MG63 (cell line): ENCODE measurements around the gene HS6ST1. TPM values are rescaled to one million over a fixed set of nuclear protein-coding genes. Genes with fewer than 3 reads are reported as not detected.

Experiments
- DNase-seq: peaks from one replicate; pipeline ENCODE4 v3.0.0-alpha.2; 2020
- H3K27me3 ChIP-seq: fragments of 250-450 bp; sonication (Bioruptor Pico); 2 replicates; pipeline ENCODE4 v1.5.1; 2020; ENCODE audit warnings: mild to moderate bottlenecking, moderate library complexity
- H3K36me3 ChIP-seq: fragments of 250-450 bp; sonication (Bioruptor Pico); 2 replicates; pipeline ENCODE4 v1.5.1; 2020; ENCODE audit warnings: mild to moderate bottlenecking, moderate library complexity
- H3K4me3 ChIP-seq: fragments of 250-450 bp; sonication (Bioruptor Pico); 2 replicates; pipeline ENCODE4 v1.5.1; 2020; ENCODE audit warnings: mild to moderate bottlenecking, moderate library complexity
- H3K9me3 ChIP-seq: fragments of 250-450 bp; sonication (Bioruptor Pico); 2 replicates; pipeline ENCODE4 v1.5.1; 2020; ENCODE audit warnings: mild to moderate bottlenecking, moderate library complexity
- total RNA-seq: library from RNA; depleted of rRNA; stranded (reverse); fragments of >200 nt; shearing (Covaris generic); gene quantifications from 2 replicates; pipeline ENCODE4 v1.2.3, GENCODE V29; 2014; ENCODE audit warnings: low replicate concordance

The HS6ST1 gene
- total RNA-seq, 1 experiment from 2014 or later: 32.5 TPM

DNA sequence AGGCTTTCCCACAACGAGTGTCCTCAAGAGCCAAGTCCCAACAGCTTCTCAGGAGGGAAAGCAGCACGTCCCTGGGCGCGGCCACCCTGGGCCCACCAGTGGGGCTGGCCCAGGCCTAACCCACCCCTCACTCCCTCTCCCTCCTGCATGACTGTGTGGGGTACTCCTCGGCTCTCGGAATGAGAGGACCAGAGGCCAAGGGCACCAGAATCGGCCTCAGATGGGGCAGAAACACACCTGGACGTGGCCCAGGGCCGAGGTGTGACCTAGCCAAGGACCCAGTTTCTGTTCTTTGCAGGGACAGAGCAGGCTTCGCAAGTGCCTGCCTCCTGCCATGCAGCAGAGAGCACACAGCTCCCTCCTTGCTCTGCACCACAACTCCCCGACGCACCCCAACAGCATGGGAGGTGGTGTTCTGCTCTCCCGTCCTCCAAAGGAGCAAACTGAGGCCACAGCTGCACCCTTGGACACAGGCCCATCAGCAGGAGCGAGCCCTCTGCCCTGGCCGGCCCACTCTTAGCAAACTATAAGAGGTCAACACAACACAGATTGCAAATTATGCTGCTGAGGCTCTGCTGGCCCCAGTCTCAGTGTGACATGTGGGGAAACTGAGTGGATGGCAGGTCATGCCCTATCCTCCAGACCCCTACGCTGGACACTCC, 19.7 kb downstream of the HS6ST1 start:
- H3K27me3 ChIP-seq: no peaks in the 10 kb centered on the region
- no peaks in the 10 kb centered on the region for H3K9me3 ChIP-seq
- no peak overlapping the region for H3K4me3 ChIP-seq
- DNase-seq: no peak
- no peaks in the 10 kb centered on the region for H3K36me3 ChIP-seq

DNA sequence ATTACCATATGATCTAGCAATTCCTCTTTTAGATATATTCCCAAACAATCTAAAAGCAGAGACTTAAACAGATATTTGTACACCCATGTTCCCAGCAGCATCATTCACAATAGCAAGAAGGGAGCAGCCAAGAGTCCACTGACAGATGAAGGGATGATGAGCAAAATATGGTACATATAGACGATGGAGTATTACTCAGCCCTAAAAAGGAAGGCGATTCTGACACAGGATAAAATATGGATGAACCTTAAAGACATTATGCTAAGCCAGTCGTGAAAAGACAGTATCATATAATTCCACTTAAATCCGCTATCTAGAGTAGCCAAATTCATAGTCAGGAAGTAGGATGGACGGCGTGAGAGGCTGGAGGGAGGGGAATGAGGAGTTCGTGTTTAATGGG, 20.4 kb downstream of the HS6ST1 start:
- H3K9me3 ChIP-seq: no peaks in the 10 kb centered on the region
- no peaks in the 10 kb centered on the region for H3K36me3 ChIP-seq
- no peaks in the 10 kb centered on the region for H3K27me3 ChIP-seq
- H3K4me3 ChIP-seq: no peak overlapping the region
- DNase-seq: no peak

- H3K9me3 ChIP-seq: no peaks in the 10 kb centered on the region
- H3K36me3 ChIP-seq: no peaks in the 10 kb centered on the region
- H3K27me3 ChIP-seq: no peaks in the 10 kb centered on the region
Measured at GRCh38 chr2:128293870-128294455, 24.7 kb downstream of the HS6ST1 start.

GRCh38 chr2:128293426-128293755, 25.3 kb downstream of the HS6ST1 start:
- Histone ChIP-seq H3K27me3 (no peaks in the 10 kb centered on the region), H3K4me3 (no peak overlapping the region), H3K36me3 (no peaks in the 10 kb centered on the region), H3K9me3 (no peaks in the 10 kb centered on the region)
- no peak for DNase-seq

More at GRCh38 chr2:128293870-128294455, 24.7 kb downstream of the HS6ST1 start:
- DNase-seq: no peak
- H3K4me3 ChIP-seq: no peak overlapping the region

GRCh38 chr2:128292599-128293425, 25.9 kb downstream of the HS6ST1 start:
- Histone ChIP-seq H3K4me3 (no peak overlapping the region), H3K9me3 (no peaks in the 10 kb centered on the region), H3K36me3 (no peaks in the 10 kb centered on the region), H3K27me3 (no peaks in the 10 kb centered on the region)
- peak; percentile 35 for DNase-seq

DNA sequence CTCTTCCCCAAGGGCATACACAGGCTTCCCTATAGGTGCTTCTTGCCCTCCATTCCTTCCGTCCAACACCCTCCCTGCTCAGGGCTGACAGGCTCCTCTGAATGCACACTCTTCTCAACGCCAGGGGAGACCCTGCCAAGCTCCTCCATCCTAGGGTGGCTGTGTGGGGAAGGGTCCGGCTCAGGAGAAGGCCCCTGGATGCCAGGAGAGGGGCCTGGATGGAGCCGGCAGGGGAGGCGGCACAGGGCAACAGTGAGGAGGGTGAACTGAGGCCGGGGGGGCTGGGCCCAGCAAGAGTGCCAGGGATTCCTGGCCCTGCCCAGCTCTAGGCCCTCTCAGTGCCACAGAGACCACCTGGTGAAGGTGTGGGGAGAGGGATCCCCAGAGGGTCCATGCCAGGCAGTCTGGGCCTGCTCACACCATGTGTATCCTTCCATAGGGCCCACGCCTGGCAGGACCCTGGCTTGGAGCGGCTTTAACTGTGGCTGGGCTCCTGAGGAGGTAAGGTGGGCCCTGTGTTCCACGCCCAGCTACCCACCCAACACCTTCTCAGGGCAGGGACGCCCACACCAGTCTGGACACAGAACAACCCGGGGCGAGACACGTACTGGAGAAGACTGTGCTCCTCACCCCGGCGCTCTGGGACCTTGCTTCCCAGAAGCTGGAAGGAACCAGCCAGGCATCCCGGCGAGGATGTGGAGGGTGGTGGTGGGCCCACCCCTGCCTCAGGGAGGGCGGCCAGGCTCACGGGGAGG, 26.6 kb downstream of the HS6ST1 start:
- DNase-seq: no peak
- Histone ChIP-seq H3K4me3 (no peak overlapping the region), H3K27me3 (no peaks in the 10 kb centered on the region), H3K9me3 (no peaks in the 10 kb centered on the region), H3K36me3 (no peaks in the 10 kb centered on the region)

GRCh38 chr2:128291161-128291843, 27.4 kb downstream of the HS6ST1 start:
- H3K27me3 ChIP-seq: no peaks in the 10 kb centered on the region
- DNase-seq: no peak
- H3K4me3 ChIP-seq: no peak overlapping the region
- H3K9me3 ChIP-seq: no peaks in the 10 kb centered on the region
- H3K36me3 ChIP-seq: no peaks in the 10 kb centered on the region

DNA sequence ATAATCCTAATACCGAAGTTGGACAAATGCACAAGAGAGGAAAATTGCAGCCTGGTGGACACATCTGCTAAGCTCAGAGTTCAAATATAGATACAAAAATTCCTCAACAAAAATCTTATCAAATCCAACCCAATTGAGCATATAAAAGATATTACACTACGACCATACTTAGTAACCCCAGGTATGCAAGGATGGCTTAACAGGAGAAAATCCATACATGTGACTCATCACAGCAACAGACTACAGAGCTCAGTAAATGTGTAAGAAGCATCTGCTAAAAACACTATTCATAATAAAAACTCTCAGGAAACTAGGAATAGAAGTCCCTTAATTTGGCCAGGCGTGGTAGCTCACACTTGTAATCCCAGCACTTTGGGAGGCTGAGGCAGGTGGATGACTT, 28.3 kb downstream of the HS6ST1 start:
- no peak for DNase-seq
- no peak overlapping the region for H3K4me3 ChIP-seq
- H3K27me3 ChIP-seq: no peaks in the 10 kb centered on the region
- H3K36me3 ChIP-seq: no peaks in the 10 kb centered on the region
- H3K9me3 ChIP-seq: no peaks in the 10 kb centered on the region

GRCh38 chr2:128289439-128289838, 29.2 kb downstream of the HS6ST1 start:
- Histone ChIP-seq H3K4me3 (no peak overlapping the region), H3K36me3 (no peaks in the 10 kb centered on the region), H3K27me3 (no peaks in the 10 kb centered on the region), H3K9me3 (no peaks in the 10 kb centered on the region)
- no peak for DNase-seq

DNA sequence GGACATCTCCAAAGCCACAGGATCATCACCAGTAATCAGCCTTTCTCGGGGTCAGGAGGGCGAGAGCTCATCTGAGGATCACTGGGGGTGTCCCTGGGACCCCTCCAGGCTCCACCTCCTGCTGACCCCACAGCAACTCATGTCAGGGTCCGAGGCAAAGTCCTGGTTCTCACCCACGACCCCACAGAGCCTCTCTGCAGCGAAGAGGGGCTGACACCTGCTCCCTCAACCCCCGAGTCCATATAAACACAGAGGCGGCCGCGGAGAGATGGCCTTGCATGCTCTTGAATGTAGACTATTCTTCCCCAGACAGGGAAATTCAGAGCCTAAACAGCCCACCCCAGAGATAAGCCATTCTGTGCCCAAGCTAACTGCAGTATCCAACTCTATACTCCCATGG, 29.9 kb downstream of the HS6ST1 start:
- H3K4me3 ChIP-seq: no peak overlapping the region
- no peak for DNase-seq
- no peaks in the 10 kb centered on the region for H3K9me3 ChIP-seq
- no peaks in the 10 kb centered on the region for H3K27me3 ChIP-seq
- H3K36me3 ChIP-seq: no peaks in the 10 kb centered on the region

DNA sequence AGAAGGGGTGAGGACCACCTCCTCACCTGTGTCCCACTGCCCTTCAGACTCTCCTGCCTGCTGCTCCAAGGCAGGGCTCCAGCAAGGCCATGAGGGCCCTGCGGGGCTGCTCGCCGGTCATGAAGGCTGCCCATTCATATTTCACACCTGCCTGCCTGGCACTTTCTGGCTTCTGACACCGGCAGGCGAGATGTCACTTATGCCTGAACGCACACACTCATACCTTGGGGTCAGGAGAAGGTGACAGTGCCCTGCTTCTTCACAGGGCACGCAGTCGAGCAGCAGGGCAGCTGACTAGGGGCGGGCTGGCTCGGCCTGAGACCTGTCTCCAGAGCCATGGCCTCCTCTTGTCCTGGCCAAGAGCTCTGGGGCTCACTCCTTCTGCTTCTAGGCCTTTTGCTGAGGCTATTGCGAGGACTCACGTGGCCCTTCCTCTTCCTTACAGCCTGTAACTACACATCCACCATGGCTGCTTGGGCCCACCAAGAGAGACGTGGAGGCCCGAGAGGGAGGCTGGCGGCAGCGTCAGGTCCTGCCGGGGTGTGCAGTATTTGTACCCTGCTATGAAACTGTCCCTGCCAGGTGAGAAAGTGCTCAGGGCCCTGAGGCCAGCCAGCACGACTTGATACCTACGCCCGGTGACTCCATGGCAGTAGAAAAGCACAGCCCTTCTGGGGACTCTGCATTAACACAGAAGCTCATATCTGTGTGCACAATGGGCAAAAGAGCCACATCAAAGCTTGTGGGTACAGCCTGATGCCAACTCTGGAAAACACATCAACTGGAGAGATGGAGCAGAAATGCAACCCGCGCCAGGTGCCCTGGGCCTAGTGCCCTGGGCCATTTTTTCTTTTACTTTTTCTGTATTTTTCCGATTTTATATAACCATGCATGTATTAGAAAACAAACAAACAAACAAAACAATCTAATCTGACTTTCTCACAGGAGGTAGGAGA, 30.6 kb downstream of the HS6ST1 start:
- DNase-seq: no peak
- H3K36me3 ChIP-seq: no peaks in the 10 kb centered on the region

DNA sequence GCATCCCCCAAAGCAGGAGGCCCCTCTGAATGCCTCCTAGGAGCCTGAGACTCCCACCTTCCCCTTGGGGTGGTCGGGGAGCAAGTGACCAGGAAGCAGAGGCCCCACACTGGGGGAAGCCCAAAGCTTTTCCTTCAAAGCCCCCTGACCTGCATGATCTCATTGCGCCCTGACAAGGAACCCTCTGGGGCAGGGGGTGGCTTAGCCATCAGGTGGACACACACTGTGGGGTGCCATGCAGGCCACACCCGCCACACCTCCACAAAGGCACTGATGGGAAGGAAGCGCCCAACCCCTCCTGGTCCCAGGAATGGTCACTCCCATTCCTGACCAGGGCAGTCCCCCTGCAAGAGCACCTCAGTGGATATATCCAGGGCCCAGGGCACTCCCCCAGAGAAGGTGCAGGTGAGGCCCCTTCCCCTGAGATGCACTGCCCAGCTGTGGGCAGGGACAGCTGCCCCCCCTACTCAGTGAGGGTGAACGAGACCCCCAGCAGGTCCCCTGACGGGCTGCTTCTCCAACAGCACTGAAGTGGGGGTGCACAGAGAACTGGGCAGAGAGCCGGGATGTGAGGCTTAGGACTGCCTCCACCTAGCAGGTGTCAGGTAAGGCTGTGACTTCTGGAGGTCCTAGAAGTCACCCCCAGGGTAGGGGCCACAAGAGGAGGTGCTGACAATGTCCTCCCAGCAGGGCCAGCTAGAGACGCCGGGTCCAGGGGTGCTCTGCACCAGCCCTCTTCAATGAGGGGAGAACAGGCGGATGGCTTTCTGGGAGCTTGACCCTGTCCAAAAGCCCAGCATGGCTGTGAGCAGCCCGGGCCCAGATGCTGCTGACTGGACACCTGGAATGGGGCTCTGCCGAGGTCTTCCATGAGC, 31.5 kb downstream of the HS6ST1 start:
- H3K27me3 ChIP-seq: no peaks in the 10 kb centered on the region
- no peaks in the 10 kb centered on the region for H3K36me3 ChIP-seq
- H3K4me3 ChIP-seq: no peak overlapping the region
- no peak for DNase-seq
- no peaks in the 10 kb centered on the region for H3K9me3 ChIP-seq

More for the DNA sequence above, 30.6 kb downstream of the HS6ST1 start:
- no peaks in the 10 kb centered on the region for H3K9me3 ChIP-seq
- no peak overlapping the region for H3K4me3 ChIP-seq
- no peaks in the 10 kb centered on the region for H3K27me3 ChIP-seq

DNA sequence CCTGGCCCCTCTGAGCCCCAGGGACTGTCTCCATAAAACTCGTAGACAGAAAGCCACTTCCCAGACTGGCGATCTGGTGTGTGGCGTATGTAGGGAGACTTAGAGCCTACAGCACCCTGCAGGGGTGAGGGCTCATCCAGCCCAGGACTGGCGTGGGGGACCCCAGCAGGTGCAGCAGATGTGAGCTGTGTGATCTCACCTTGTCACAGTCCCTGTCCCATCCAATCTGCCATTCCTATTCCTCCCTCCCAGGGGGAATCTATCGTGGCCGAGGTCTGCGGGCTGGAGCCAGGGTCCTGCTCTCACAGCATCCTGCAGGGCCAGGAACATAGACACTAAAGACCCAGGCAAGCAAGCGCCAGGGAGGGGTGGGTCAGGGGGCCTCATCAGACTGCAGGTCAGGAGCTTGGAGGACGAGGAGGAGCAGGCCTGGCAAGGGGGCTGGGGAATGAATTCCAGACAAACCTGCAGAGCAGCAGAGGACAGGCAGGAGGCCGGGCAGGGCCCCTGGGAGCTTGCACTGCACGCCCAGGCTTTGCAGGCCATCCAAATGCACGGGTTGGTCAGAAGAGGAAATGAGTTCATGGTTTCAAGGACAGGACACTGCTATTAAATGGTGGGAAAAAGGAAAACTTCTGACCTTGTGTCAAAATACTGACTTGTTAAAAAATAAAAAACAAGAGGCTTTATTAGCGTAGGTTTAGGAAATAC, 32.5 kb downstream of the HS6ST1 start:
- Histone ChIP-seq H3K4me3 (no peak overlapping the region), H3K36me3 (no peaks in the 10 kb centered on the region), H3K9me3 (no peaks in the 10 kb centered on the region), H3K27me3 (no peaks in the 10 kb centered on the region)
- no peak for DNase-seq

DNA sequence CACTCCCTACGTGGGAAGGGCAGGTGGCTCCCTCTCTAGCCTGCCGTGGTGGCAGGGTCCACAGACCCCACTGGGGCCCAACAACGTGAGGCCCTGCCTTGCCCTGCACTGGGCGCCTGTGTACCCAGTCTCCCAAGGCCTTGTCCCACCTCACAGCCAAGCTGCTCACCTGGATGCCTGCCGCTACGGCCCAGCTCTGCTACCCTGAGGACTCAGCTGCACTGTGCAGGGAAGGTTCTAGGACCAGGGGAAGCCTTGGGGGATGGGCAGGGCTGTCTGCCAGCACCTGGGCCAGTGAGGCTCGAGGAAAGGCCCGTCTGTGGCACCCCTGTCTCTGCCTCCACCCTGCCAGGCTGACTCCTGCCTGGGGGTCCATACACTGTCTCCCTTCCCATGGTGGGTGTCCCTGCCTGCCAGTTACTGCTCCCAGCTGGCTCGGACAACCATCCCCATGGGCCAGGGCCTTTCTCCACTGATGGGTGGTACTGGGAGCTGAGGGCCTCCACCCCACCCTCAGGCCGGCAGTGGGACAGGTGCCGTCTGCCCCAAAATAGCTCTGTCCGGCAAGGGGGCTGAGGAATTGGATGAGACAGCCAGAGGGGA, 33.2 kb downstream of the HS6ST1 start:
- no peaks in the 10 kb centered on the region for H3K27me3 ChIP-seq
- no peaks in the 10 kb centered on the region for H3K9me3 ChIP-seq
- DNase-seq: no peak
- no peaks in the 10 kb centered on the region for H3K36me3 ChIP-seq
- H3K4me3 ChIP-seq: no peak overlapping the region
